Measurements from ENCODE around the gene PIK3R6. TPM values are rescaled to one million over a fixed set of nuclear protein-coding genes. Genes with fewer than 3 reads are reported as not detected.
"Not testable (repeated sequence)": the region's sequence is repeated elsewhere in the genome, so short reads cannot be mapped to it uniquely, and the experiment has no call there.

The PIK3R6 gene
- total RNA-seq, 1 donor from 2014 or later = 2.5 TPM

DNA sequence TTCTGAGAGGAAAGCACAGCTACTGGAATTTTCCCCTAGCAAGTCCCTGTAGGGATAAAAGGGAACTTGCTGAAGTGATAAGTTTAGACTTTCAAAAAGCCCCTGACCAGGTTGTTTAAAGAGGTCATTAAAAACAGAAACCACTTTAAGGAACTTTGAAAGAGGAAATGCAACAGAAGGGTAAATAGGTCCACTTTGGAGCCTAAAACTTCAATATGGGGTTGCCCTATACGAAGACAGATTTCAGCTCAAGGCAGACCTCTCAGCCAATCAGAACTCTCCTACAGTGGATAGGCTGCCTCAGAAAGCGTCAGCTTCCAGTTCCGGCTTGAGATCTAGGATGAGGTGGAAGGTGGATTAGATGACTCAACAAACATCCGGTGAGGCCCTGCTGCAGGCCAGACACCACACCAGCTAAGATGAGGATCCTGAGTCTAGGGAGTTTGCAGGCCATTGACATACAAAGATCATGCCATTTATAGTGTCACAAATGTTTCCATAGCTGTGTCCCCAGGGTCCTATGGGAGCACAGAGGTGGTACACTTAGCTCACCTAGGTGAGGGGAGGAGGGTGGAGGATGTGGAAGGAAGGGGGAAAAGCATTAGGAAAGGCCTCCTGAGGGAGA, 60.4 kb downstream of the PIK3R6 start:
- no peaks in the 10 kb centered on the region for H3K27me3 ChIP-seq (ENCODE audit: low read depth)
- TF ChIP-seq, protein P1, sequence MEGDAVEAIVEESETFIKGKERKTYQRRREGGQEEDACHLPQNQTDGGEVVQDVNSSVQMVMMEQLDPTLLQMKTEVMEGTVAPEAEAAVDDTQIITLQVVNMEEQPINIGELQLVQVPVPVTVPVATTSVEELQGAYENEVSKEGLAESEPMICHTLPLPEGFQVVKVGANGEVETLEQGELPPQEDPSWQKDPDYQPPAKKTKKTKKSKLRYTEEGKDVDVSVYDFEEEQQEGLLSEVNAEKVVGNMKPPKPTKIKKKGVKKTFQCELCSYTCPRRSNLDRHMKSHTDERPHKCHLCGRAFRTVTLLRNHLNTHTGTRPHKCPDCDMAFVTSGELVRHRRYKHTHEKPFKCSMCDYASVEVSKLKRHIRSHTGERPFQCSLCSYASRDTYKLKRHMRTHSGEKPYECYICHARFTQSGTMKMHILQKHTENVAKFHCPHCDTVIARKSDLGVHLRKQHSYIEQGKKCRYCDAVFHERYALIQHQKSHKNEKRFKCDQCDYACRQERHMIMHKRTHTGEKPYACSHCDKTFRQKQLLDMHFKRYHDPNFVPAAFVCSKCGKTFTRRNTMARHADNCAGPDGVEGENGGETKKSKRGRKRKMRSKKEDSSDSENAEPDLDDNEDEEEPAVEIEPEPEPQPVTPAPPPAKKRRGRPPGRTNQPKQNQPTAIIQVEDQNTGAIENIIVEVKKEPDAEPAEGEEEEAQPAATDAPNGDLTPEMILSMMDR (IDR thresholded peaks at IDR 0.05) = no peak
- H3K27ac ChIP-seq = no peak overlapping the region
- DNase-seq (no peak), ATAC-seq (peak; percentile 46 to 69)
- intact Hi-C loops (cut with DNase I) = no loop called here
- no peak overlapping the region for H3K4me3 ChIP-seq
- H3K9me3 ChIP-seq = peaks cover 5% of the 10 kb centered on the region
- no peaks in the 10 kb centered on the region for H3K36me3 ChIP-seq
- no peaks in the 10 kb centered on the region for H3K4me1 ChIP-seq

DNA sequence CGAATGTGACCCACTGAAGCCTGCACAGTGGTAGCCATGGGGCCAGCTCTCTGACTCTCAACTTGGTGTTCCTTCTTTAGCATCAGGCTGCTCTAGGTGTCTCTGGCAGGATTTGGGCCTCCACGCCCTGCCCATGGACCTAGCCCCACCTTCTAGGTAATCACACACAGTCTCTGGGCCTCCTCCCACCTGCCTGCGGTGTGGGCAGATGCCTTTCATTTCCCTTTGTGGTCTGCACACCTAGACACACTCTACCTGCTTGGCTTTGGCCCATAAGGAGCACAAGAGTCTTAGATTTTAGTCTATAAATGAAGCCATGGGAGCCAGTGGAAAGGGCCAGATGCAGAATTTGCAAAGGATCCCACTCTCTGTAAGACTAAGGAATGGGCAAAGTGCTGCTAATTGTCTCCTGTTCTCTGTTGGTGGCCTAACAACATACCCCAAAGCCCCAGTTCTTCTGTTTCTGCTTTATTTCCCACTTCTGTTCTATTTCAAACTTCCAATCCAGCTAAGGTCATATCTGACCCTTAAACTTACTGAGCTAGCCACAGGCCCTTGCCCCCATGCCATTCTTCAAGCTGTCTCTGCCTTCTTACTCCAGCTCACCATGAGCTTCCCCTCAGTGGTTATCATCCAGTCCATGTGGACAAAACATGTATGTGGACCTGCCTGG, 61.1 kb downstream of the PIK3R6 start:
- no peak for DNase-seq
- ATAC-seq = no peak
- Histone ChIP-seq H3K4me3 (no peak overlapping the region), H3K27me3 (ENCODE audit: low read depth) (no peaks in the 10 kb centered on the region), H3K9me3 (peaks cover 5% of the 10 kb centered on the region), H3K4me1 (no peaks in the 10 kb centered on the region), H3K27ac (no peak overlapping the region), H3K36me3 (no peaks in the 10 kb centered on the region)
- intact Hi-C loops (cut with DNase I) = no loop called here
- TF ChIP-seq, protein P1 (IDR thresholded peaks at IDR 0.05) = no peak

- H3K27me3 ChIP-seq (ENCODE audit: low read depth); H3K36me3 ChIP-seq; intact Hi-C loops (cut with DNase I); ATAC-seq; H3K4me3 ChIP-seq; DNase-seq; H3K4me1 ChIP-seq; H3K9me3 ChIP-seq; H3K27ac ChIP-seq: not testable (repeated sequence)
Measured at GRCh38 chr17:8805396-8805795, 62.1 kb downstream of the PIK3R6 start.

DNA sequence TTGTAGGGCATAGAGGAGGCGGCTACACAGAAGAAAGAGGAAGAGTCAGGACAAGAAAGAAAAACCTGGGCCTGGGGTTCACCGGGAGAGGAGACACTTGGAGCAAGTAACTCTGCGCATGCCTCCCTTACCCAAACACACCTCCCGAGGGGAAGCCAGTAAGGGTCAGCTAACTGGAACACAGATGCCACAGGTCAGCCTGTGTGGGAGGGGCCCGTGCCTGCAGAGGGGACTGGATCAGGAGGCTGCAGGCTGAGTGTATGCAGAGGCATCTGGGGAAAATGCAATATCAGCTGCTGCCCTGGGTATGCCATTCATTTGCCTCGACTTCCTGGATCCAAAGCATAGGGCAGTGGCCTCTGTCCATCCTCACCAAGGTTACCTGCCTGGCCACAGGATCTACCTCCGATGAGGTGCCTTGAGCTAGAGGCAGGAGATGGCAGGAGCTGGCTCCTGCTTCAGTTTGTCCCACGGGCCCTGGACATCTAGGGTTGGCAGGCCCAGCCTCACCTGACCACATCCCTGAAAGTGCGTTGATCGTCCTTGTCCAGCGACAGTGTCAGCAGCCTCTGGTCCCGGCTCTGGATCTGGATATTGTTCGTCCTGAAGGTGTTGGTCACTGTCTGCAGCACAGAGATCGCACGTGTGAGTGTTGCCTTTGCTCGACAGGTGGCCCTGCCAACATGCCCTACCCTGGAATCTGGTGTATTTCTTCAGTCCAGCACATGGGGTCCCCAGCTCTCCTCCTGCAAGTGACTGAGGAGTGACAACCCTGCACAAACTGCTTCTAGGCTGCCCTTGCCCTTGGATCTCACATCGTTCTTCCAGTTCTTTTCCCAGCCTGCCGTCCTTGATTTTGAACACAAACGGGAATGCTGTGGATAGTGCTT, 63.7 kb downstream of the PIK3R6 start:
- ATAC-seq (no peak), DNase-seq (no peak)
- no peak overlapping the region for H3K27ac ChIP-seq
- TF ChIP-seq, protein P1 (IDR thresholded peaks at IDR 0.05) = no peak
- H3K4me3 ChIP-seq = no peak overlapping the region
- no peaks in the 10 kb centered on the region for H3K36me3 ChIP-seq
- H3K27me3 ChIP-seq (ENCODE audit: low read depth) = peaks cover 5% of the 10 kb centered on the region
- intact Hi-C loops (cut with DNase I) = no loop called here
- no peaks in the 10 kb centered on the region for H3K9me3 ChIP-seq
- no peaks in the 10 kb centered on the region for H3K4me1 ChIP-seq

GRCh38 chr17:8801135-8801840, 66.2 kb downstream of the PIK3R6 start:
- no peak for DNase-seq

More at GRCh38 chr17:8801135-8801840, 66.2 kb downstream of the PIK3R6 start:
- Histone ChIP-seq H3K27ac (no peak overlapping the region), H3K9me3 (no peaks in the 10 kb centered on the region), H3K36me3 (no peaks in the 10 kb centered on the region), H3K27me3 (ENCODE audit: low read depth) (peaks cover 19% of the 10 kb centered on the region), H3K4me3 (no peak overlapping the region), H3K4me1 (no peaks in the 10 kb centered on the region)
- TF ChIP-seq, protein P1 (IDR thresholded peaks at IDR 0.05) = no peak
- ATAC-seq = no peak
- intact Hi-C loops (cut with DNase I) = no loop called here

All from lower lobe of right lung (tissue), 2 donors.